ENCODE results near the gene WWC2.

GRCh38 chr4:183154701-183155391 lies 55.8 kb downstream of the WWC2 start:
- no peak for TF ChIP-seq CTCF (IDR thresholded peaks at IDR 0.05)
- TF ChIP-seq EP300 (IDR thresholded peaks at IDR 0.05): no peak
- no peak for TF ChIP-seq POLR2AphosphoS5 (IDR thresholded peaks at IDR 0.05)

Data from esophagus muscularis mucosa (tissue), 4 donors.